Psoas muscle (tissue), 8 donors: ENCODE results near the gene UNCX. TPM values are rescaled to one million over a fixed set of nuclear protein-coding genes. Genes with fewer than 3 reads are reported as not detected.
"Not testable (repeated sequence)": the region's sequence is repeated elsewhere in the genome, so short reads cannot be mapped to it uniquely, and the experiment has no call there.

Experiments
- ATAC-seq, 4 donors: fragments of 200-7000 bp; cut with Tn5 transposase; one replicate each; pipeline ENCODE4 v1.9.1; 2020; ENCODE audit warnings: moderate library complexity in 3 of 4, mild to moderate bottlenecking in 2 of 4
- DNase-seq, 2 donors: peaks; one replicate each; pipeline ENCODE4 v3.0.0-alpha.2; 2020
- H3K27ac ChIP-seq: fragments of 200-600 bp; one replicate; pipeline ENCODE4 v1.8.0; 2022
- H3K27me3 ChIP-seq, 3 donors: fragments of 200-600 bp in 1 of 3; one replicate each; pipeline versions ENCODE4 v1.6.1 to v1.8.0; 2013 to 2022; ENCODE audit warnings: low read length in 2 of 3, mild to moderate bottlenecking in 2 of 3, moderate library complexity in 1 of 3; ENCODE audit not compliant: insufficient read depth in 3 of 3
- H3K36me3 ChIP-seq, 2 donors: fragments of 200-600 bp in 1 of 2; one replicate each; pipeline versions ENCODE4 v1.6.1 to v1.8.0; 2013 to 2022; ENCODE audit warnings: low read depth in 1 of 2, mild to moderate bottlenecking in 1 of 2, moderate library complexity in 1 of 2; ENCODE audit not compliant: insufficient read depth in 1 of 2
- H3K4me1 ChIP-seq: fragments of 200-600 bp; one replicate; pipeline ENCODE4 v1.8.0; 2022
- H3K4me3 ChIP-seq: fragments of 200-600 bp; one replicate; pipeline ENCODE4 v1.8.0; 2022; ENCODE audit warnings: mild to moderate bottlenecking
- H3K9me3 ChIP-seq: fragments of 200-600 bp; one replicate; pipeline ENCODE4 v1.8.0; 2022
- CTCF ChIP-seq: fragments of 200-600 bp; IDR thresholded peaks from one replicate; pipeline ENCODE4 v1.8.0; 2022; ENCODE audit warnings: antibody characterized with exemption
- WGBS, 3 donors: extraction: QIAGEN DNeasy Blood & Tissue Kit; methylation state at CpG; one replicate each; pipeline versions ENCODE4 v1.1.6 to v1.1.7; 2013; 5-methylcytosine and 5-hydroxymethylcytosine counted together
- intact Hi-C, 2 donors: fragments of 100-400 bp; cut with DNase I; formaldehyde crosslinking; loops; one replicate each; pipeline versions ENCODE4 v1.11.0 to v1.14.2; 2022
- polyA plus RNA-seq, 3 donors: library from polyadenylated mRNA; stranded (reverse); fragments of 200-250 nt; gene quantifications; one replicate each; pipeline ENCODE4 v1.2.3, GENCODE V29; 2013
- total RNA-seq, 4 donors: library from RNA; stranded (reverse); fragmentation: NEBNext Ultra II Directional in 2 of 4; extraction: Animal tissue kit (Norgen Biotek cat#: 25700) in 2 of 4; gene quantifications; one replicate each; pipeline versions ENCODE4 v1.2.1 to v1.2.4, GENCODE V29; 2021 to 2023
- donor health status: healthy with polysubstance abuse.
- donor health status: DM: no; HTN: no; CAD: no; lungs with moderate emphysema.
- donor health status: Bipolar disorder and iron deficiency.
- donor health status: healthy.
- donor health status: DM: yes; HTN: yes; CAD: no.
- donor health status: DM: no; HTN: no; CAD: no.
- donor health status: DM: no; HTN: no; CAD: no.
- donor health status: DM: yes; HTN: yes; CAD: no.

The UNCX gene
- total and polyA plus RNA-seq, 7 donors = not detected

- intact Hi-C loops = no loop called here
- peaks cover 5% of the 10 kb centered on the region for H3K4me1 ChIP-seq
- no peak overlapping the region for H3K27ac ChIP-seq
- TF ChIP-seq CTCF = no peak
- no peak for ATAC-seq
- no peaks in the 10 kb centered on the region for H3K9me3 ChIP-seq
- no peak overlapping the region for H3K4me3 ChIP-seq
- WGBS, 3 donors = 19 to 22% (median 20%) methylated on average over 18 of the region's 18 CpGs
- H3K27me3 ChIP-seq = peaks cover 0 to 80% (median 11%) of the 10 kb centered on the region in 3 donors
- no peaks in the 10 kb centered on the region for H3K36me3 ChIP-seq
- DNase-seq = no peak
These were observed 22.2 kb upstream of the UNCX start for GRCh38 chr7:1210321-1210978.

- intact Hi-C loops = no loop called here
- Histone ChIP-seq H3K4me3 (no peak overlapping the region), H3K27ac (no peak overlapping the region), H3K36me3 (no peaks in the 10 kb centered on the region), H3K27me3 (peaks cover 0 to 80% (median 11%) of the 10 kb centered on the region in 3 donors), H3K4me1 (peaks cover 5% of the 10 kb centered on the region), H3K9me3 (no peaks in the 10 kb centered on the region)
- TF ChIP-seq CTCF = no peak
- no peak for ATAC-seq
- 6 to 7% (median 6%) methylated on average over 32 to 35 of the region's 35 CpGs for WGBS, 3 donors
- DNase-seq = no peak
These were observed 21.6 kb upstream of the UNCX start for GRCh38 chr7:1210979-1211608.

GRCh38 chr7:1211611-1212010 lies 21.1 kb upstream of the UNCX start:
- H3K9me3 ChIP-seq = no peaks in the 10 kb centered on the region
- peaks cover 5% of the 10 kb centered on the region for H3K4me1 ChIP-seq
- DNase-seq (no peak), ATAC-seq (no peak)
- H3K27me3 ChIP-seq = peaks cover 0 to 84% (median 11%) of the 10 kb centered on the region in 3 donors
- intact Hi-C loops = no loop called here
- H3K36me3 ChIP-seq = no peaks in the 10 kb centered on the region
- H3K27ac ChIP-seq = no peak overlapping the region
- no peak overlapping the region for H3K4me3 ChIP-seq
- 32 to 45% (median 34%) methylated on average over 10 to 11 of the region's 11 CpGs for WGBS, 3 donors
- TF ChIP-seq CTCF = no peak

- H3K4me1 ChIP-seq, H3K36me3 ChIP-seq, H3K4me3 ChIP-seq, ATAC-seq, DNase-seq, H3K9me3 ChIP-seq, H3K27ac ChIP-seq, intact Hi-C loops: not testable (repeated sequence)
- H3K27me3 ChIP-seq = peaks cover 0 to 85% (median 11%) of the 10 kb centered on the region in 3 donors
- WGBS, 3 donors = 88 to 93% (median 89%) methylated on average over 5 of the region's 5 CpGs
These were observed 20.6 kb upstream of the UNCX start for GRCh38 chr7:1212025-1212424.

GRCh38 chr7:1214516-1214915 lies 18.2 kb upstream of the UNCX start:
- 64 to 70% (median 65%) methylated on average over 14 to 18 of the region's 18 CpGs for WGBS, 3 donors
- intact Hi-C loops = no loop called here
- Histone ChIP-seq H3K4me1 (peaks cover 5% of the 10 kb centered on the region), H3K36me3 (no peaks in the 10 kb centered on the region), H3K27ac (no peak overlapping the region), H3K27me3 (peaks cover 0 to 94% (median 14%) of the 10 kb centered on the region in 3 donors), H3K9me3 (no peaks in the 10 kb centered on the region), H3K4me3 (no peak overlapping the region)
- ATAC-seq (no peak), DNase-seq (no peak)
- TF ChIP-seq CTCF = no peak
